Testis (tissue), 3 donors: ENCODE results near the gene TBC1D10B. TPM values are rescaled to one million over a fixed set of nuclear protein-coding genes. Genes with fewer than 3 reads are reported as not detected.
A peak's percentile ranks its signal among the peaks of the same experiment; 100 is the strongest.
"Not testable (repeated sequence)": the region's sequence is repeated elsewhere in the genome, so short reads cannot be mapped to it uniquely, and the experiment has no call there.

Experiments
- DNase-seq: peaks from one replicate; pipeline ENCODE4 v3.0.0-alpha.2; 2019
- H3K27ac ChIP-seq, 2 donors: fragments of 200-600 bp; sonication (generic); one replicate each; pipeline ENCODE4 v1.5.1; 2019
- H3K27me3 ChIP-seq: fragments of 200-600 bp; sonication (generic); one replicate; pipeline ENCODE4 v1.5.1; 2019
- H3K36me3 ChIP-seq: fragments of 200-600 bp; sonication (generic); one replicate; pipeline ENCODE4 v1.5.1; 2017; ENCODE audit warnings: low read depth; ENCODE audit errors: missing control alignments
- H3K4me1 ChIP-seq: fragments of 200-600 bp; sonication (generic); one replicate; pipeline ENCODE4 v1.5.1; 2019
- H3K4me3 ChIP-seq, 2 donors: fragments of 200-600 bp; sonication (generic); one replicate each; pipeline ENCODE4 v1.5.1; 2017 to 2019
- H3K9me3 ChIP-seq: fragments of 200-600 bp; sonication (generic); one replicate; pipeline ENCODE4 v1.5.1; 2017
- POLR2A ChIP-seq: fragments of 450-650 bp; IDR thresholded peaks from one replicate; pipeline ENCODE4 v1.6.1; 2017; ENCODE audit warnings: antibody characterized with exemption, mild to moderate bottlenecking, moderate library complexity
- WGBS, 2 donors: methylation state at CpG; one replicate each; pipeline ENCODE4 v1.1.5; 2018; 5-methylcytosine and 5-hydroxymethylcytosine counted together
- intact Hi-C: fragments of 100-400 bp; cut with DNase I; formaldehyde crosslinking; loops from one replicate; pipeline ENCODE4 v1.15.1; 2023; ENCODE audit warnings: low total_unique reads
- polyA plus RNA-seq: library from polyadenylated mRNA; stranded (reverse); fragments of 350-450 nt; fragmentation: Illumina TruSeq; extraction: RNeasy Lipid Tissue Mini Kit (QIAGEN cat#74804); gene quantifications from one replicate; pipeline ENCODE4 v1.2.3, GENCODE V29; 2014; ENCODE audit warnings: low read depth, low replicate concordance; ENCODE audit not compliant: insufficient read depth
- total RNA-seq, 2 donors: library from RNA; depleted of rRNA; stranded (reverse); fragments of >200 nt; gene quantifications; one replicate each; pipeline ENCODE4 v1.2.3, GENCODE V29; 2016
- TF ChIP-seq, protein P1 (sequence below), 3 experiments: fragments of 450-650 bp in 2 of 3; fragments of 200-600 bp in 1 of 3; sonication (generic) in 1 of 3; IDR thresholded peaks; one replicate each; pipeline ENCODE4 v1.5.1; 2016 to 2019; ENCODE audit warnings: antibody characterized with exemption in 3 of 3, mild to moderate bottlenecking in 2 of 3, moderate library complexity in 1 of 3

Gene TBC1D10B
- total and polyA plus RNA-seq, 3 donors from 2014 or later = 60.5 to 86.2 (median 64.0) TPM

- WGBS, 2 donors = 92 to 94% methylated on average over 13 of the region's 13 CpGs
- DNase-seq = no peak
- intact Hi-C loops = no loop called here
These were observed 29.7 kb downstream of the TBC1D10B start for GRCh38 chr16:30340621-30341020.

DNA sequence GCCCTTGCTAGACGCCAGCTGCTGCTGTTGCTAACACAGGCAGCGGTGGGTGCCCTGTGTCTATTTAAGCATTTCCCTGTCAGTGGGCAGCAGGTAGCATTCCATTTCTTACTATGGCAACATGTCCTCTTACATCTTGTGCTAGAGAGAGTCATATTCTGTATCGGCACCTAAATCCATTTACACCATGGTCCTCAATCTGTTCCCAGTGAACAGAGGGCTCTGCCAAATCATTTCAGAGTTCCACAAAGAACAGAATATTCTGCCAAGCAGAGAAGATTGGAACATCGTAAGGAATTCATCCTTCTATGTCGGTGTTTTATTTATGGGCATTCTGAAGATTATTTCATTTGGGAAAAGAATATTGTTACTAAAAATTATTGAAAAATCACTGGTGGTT, 31.6 kb downstream of the TBC1D10B start:
- H3K9me3 ChIP-seq, DNase-seq, H3K27me3 ChIP-seq, intact Hi-C loops, H3K36me3 ChIP-seq, H3K4me3 ChIP-seq: not testable (repeated sequence)
- H3K27ac ChIP-seq = peak overlapping the region in 1 of 2 donors; percentile 38
- WGBS, 2 donors = 37 to 44% methylated on average over 3 to 5 of the region's 5 CpGs
- peaks cover 20% of the 10 kb centered on the region for H3K4me1 ChIP-seq

More at GRCh38 chr16:30340621-30341020, 29.7 kb downstream of the TBC1D10B start:
- H3K27ac ChIP-seq = no peak overlapping the region
- no peak overlapping the region for H3K4me3 ChIP-seq
- H3K4me1 ChIP-seq = peaks cover 20% of the 10 kb centered on the region
- H3K36me3 ChIP-seq = no peaks in the 10 kb centered on the region
- no peak for TF ChIP-seq POLR2A
- TF ChIP-seq, protein P1, sequence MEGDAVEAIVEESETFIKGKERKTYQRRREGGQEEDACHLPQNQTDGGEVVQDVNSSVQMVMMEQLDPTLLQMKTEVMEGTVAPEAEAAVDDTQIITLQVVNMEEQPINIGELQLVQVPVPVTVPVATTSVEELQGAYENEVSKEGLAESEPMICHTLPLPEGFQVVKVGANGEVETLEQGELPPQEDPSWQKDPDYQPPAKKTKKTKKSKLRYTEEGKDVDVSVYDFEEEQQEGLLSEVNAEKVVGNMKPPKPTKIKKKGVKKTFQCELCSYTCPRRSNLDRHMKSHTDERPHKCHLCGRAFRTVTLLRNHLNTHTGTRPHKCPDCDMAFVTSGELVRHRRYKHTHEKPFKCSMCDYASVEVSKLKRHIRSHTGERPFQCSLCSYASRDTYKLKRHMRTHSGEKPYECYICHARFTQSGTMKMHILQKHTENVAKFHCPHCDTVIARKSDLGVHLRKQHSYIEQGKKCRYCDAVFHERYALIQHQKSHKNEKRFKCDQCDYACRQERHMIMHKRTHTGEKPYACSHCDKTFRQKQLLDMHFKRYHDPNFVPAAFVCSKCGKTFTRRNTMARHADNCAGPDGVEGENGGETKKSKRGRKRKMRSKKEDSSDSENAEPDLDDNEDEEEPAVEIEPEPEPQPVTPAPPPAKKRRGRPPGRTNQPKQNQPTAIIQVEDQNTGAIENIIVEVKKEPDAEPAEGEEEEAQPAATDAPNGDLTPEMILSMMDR (IDR thresholded peaks at IDR 0.05) = no peak
- H3K27me3 ChIP-seq = no peaks in the 10 kb centered on the region
- H3K9me3 ChIP-seq = no peaks in the 10 kb centered on the region

DNA sequence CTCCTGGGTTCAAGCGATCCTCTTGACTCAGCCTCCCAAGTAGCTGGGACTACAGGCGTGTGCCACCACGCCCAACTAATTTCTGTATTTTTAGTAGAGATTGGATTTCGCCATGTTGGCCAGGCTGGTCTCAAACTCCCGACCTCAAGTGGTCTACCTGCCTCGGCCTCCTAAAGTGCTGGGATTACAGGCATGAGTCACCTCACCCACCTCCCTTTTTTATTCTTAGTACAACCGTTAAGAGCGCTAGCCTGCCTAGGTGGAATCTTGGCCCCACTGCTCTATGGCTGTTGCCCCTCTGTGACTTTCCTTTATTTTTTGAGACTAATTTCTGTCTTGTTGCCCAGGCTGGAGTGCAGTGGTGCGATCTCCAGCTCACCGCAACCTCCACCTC, 32.3 kb downstream of the TBC1D10B start:
- 91 to 93% methylated on average over 10 of the region's 10 CpGs for WGBS, 2 donors
- intact Hi-C loops, H3K4me3 ChIP-seq, H3K9me3 ChIP-seq, DNase-seq, H3K36me3 ChIP-seq, H3K27me3 ChIP-seq: not testable (repeated sequence)
- Histone ChIP-seq H3K27ac (peak overlapping the region; percentile 26 to 38), H3K4me1 (peaks cover 20% of the 10 kb centered on the region)

GRCh38 chr16:30335598-30336474, 34.5 kb downstream of the TBC1D10B start:
- WGBS, 2 donors = 17 to 25% methylated on average over 14 to 17 of the region's 17 CpGs
- Histone ChIP-seq H3K9me3 (no peaks in the 10 kb centered on the region), H3K4me3 (peak overlapping the region; percentile 84 to 87), H3K27ac (peak overlapping the region; percentile 93 to 98), H3K4me1 (peaks cover 20% of the 10 kb centered on the region), H3K36me3 (no peaks in the 10 kb centered on the region), H3K27me3 (no peaks in the 10 kb centered on the region)
- intact Hi-C loops = no loop called here
- TF ChIP-seq, protein P1 (IDR thresholded peaks at IDR 0.05) = no peak
- no peak for TF ChIP-seq POLR2A
- DNase-seq = peak; percentile 67

DNA sequence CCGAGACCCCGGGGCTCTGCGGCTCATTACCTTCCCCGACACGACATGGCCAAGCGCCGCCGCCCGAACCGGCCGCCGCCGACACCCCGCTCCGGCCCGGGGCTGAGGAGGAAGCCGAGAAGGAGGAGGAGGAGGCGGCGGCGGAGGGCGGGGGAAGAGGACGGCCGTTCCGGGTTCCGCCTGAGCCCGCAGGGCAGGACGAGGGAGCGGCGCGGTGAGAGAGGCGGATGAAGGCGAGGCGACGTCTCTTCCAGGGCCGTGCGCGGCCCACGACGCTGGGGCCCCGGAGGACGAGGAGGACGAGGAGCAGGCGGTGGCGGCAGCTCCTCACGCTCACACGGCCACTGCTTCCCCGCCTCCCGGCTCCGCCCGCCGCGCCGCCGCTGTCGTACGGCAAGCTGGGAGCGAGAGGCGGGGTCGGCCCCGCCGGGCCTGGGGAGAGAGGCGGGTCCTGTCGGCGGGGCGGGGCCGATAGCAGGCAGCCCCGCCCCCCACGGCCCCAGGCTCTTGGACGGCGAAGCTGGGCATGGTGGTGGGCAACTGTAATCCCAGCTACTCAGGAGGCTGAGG, 35.2 kb downstream of the TBC1D10B start:
- DNase-seq = peak; percentile 90
- H3K9me3 ChIP-seq, intact Hi-C loops, H3K36me3 ChIP-seq, H3K27me3 ChIP-seq: not testable (repeated sequence)
- peak overlapping the region; percentile 93 to 98 for H3K27ac ChIP-seq
- H3K4me3 ChIP-seq = peak overlapping the region; percentile 84 to 87
- 0 to 1% methylated on average over 2 to 16 of the region's 70 CpGs for WGBS, 2 donors
- peaks cover 20% of the 10 kb centered on the region for H3K4me1 ChIP-seq

DNA sequence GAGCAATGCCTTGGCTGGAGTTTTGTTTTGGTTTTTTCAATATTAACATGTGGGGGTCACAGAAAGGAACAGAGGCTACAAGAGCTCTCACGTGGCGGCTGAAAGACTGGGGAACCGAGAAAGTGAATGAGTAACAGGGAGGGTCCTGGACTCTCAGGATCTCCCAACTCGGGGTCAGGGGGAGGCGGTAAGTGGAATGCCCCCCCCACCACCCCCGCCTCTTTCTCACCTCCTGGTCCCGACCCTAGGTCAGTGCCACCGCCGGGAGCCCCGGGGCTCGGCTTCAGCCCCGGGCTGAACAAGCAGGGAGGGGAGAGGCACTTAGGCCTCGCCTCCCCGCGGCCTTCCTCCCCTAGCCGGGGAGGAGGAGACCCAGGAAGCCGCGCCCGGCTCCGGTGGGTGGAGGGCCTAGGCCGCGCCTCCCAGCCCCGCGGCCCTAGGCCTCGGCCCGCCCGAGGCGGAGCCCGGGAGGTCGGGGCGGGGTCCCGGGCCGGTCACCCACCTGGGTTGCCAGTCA, 35.8 kb downstream of the TBC1D10B start:
- H3K36me3 ChIP-seq, intact Hi-C loops, H3K9me3 ChIP-seq, H3K27me3 ChIP-seq: not testable (repeated sequence)
- Histone ChIP-seq H3K4me1 (peaks cover 20% of the 10 kb centered on the region), H3K27ac (peak overlapping the region; percentile 93 to 98), H3K4me3 (peak overlapping the region; percentile 84 to 87)
- 0 to 1% methylated on average over 5 to 12 of the region's 33 CpGs for WGBS, 2 donors
- peak; percentile 74 for DNase-seq

DNA sequence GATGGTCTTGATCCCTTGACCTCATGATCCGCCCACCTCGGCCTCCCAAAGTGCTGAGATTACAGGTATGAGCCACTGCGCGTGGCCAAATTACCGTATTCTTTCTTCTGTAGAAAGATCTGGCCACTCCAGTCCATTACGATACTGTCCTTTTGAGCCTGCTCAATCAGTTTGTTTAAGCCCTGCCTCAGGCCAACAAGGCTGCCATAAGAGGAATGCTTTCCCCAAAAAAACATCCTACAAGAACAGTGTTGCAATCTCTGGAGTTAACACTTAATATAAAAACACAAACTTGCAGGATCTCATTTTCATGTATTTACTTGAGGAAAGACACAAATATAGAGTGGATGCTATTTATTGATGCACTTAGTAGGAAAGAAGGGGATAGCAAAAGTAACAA, 46.1 kb downstream of the TBC1D10B start:
- WGBS, 2 donors = 90 to 94% methylated on average over 6 of the region's 6 CpGs
- H3K36me3 ChIP-seq, DNase-seq, H3K4me3 ChIP-seq, H3K9me3 ChIP-seq, H3K4me1 ChIP-seq, H3K27ac ChIP-seq, H3K27me3 ChIP-seq, intact Hi-C loops: not testable (repeated sequence)

DNA sequence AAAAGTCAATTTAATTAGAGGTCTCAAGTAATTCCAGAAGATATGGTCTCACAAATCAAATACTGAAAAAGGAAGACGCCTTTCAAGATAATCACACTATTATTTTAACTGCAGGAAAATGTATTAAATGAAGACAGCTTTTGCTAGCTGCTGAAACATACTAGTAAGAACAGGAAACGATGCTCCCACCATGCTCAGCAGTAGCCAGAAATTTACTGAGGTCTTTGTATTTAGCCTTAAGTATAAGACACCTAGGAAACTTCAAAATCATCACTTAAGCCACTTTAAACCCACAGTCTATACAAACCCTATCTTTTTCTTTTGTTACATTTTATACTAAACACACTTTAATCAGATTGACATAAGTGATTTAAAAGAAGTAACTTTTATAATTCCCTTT, 51.6 kb downstream of the TBC1D10B start:
- 32 to 35% methylated on average over 2 of the region's 2 CpGs for WGBS, 2 donors
- intact Hi-C loops, H3K4me3 ChIP-seq: not testable (repeated sequence)

GRCh38 chr16:30310937-30311336, 59.4 kb downstream of the TBC1D10B start:
- intact Hi-C loops, DNase-seq, H3K27me3 ChIP-seq, H3K4me3 ChIP-seq, H3K27ac ChIP-seq, H3K4me1 ChIP-seq, H3K36me3 ChIP-seq, H3K9me3 ChIP-seq: not testable (repeated sequence)
- no CpG with 5 or more reads among the region's 4 CpGs for WGBS, 2 donors

More for the DNA sequence above, 51.6 kb downstream of the TBC1D10B start:
- not testable (repeated sequence) for H3K27me3 ChIP-seq, DNase-seq, H3K4me1 ChIP-seq, H3K27ac ChIP-seq, H3K36me3 ChIP-seq, H3K9me3 ChIP-seq

GRCh38 chr16:30309255-30309654, 61.0 kb downstream of the TBC1D10B start:
- H3K36me3 ChIP-seq, DNase-seq, H3K4me1 ChIP-seq, H3K9me3 ChIP-seq, H3K4me3 ChIP-seq, H3K27me3 ChIP-seq, intact Hi-C loops, H3K27ac ChIP-seq: not testable (repeated sequence)
- WGBS, 2 donors = 90 to 96% methylated on average over 5 of the region's 5 CpGs
